Liver (tissue), 3 donors: Measurements from ENCODE around the gene NOS1AP.

Source experiments
- ATF3 ChIP-seq: IDR thresholded peaks from 2 replicates; pipeline ENCODE4 v1.6.1; 2016; ENCODE audit warnings: antibody characterized with exemption
- CTCF ChIP-seq: fragments of 150-350 bp; IDR thresholded peaks from 2 replicates; pipeline ENCODE4 v1.5.1; 2017; ENCODE audit warnings: improper control_type of control experiment, low read depth, low read length; ENCODE audit not compliant: missing input control
- EGR1 ChIP-seq, 2 donors: IDR thresholded peaks; 2 replicates each; pipeline ENCODE4 v1.6.1; 2016 to 2018; ENCODE audit warnings: antibody characterized with exemption in 2 of 2, low read depth in 2 of 2
- HNF4A ChIP-seq, 2 donors: conservative IDR thresholded peaks; 2 replicates each; pipeline ENCODE4 v1.6.1; 2016; ENCODE audit warnings: antibody characterized with exemption in 2 of 2, mild to moderate bottlenecking in 2 of 2
- HNF4G ChIP-seq: IDR thresholded peaks from 2 replicates; pipeline ENCODE4 v1.6.1; 2016; ENCODE audit warnings: antibody characterized with exemption
- JUND ChIP-seq, 2 donors: IDR thresholded peaks; 2 replicates each; pipeline ENCODE4 v1.6.1; 2016; ENCODE audit warnings: antibody characterized with exemption in 2 of 2
- RAD21 ChIP-seq, 2 donors: IDR thresholded peaks; 2 replicates each; pipeline ENCODE4 v1.6.1; 2016; ENCODE audit warnings: antibody characterized with exemption in 2 of 2, mild to moderate bottlenecking in 2 of 2
- REST ChIP-seq: IDR thresholded peaks from 2 replicates; pipeline ENCODE4 v1.6.1; 2016; ENCODE audit warnings: antibody characterized with exemption, mild to moderate bottlenecking
- SP1 ChIP-seq: IDR thresholded peaks from 2 replicates; pipeline ENCODE4 v1.6.1; 2018; ENCODE audit warnings: antibody characterized with exemption, mild to moderate bottlenecking
- TAF1 ChIP-seq: conservative IDR thresholded peaks from 2 replicates; pipeline ENCODE4 v1.6.1; 2016; ENCODE audit warnings: antibody characterized with exemption, mild to moderate bottlenecking
- YY1 ChIP-seq: IDR thresholded peaks from 2 replicates; pipeline ENCODE4 v1.6.1; 2016; ENCODE audit warnings: antibody characterized with exemption, mild to moderate bottlenecking
- donor health status: healthy.
- donor health status: healthy.

GRCh38 chr1:162108426-162108825 lies 38.9 kb downstream of the NOS1AP start:
- no peak for TF ChIP-seq REST
- peak; percentile 82 for TF ChIP-seq YY1
- no peak for TF ChIP-seq CTCF
- TF ChIP-seq HNF4G, result no peak
- no peak for TF ChIP-seq SP1
- TF ChIP-seq JUND (IDR thresholded peaks at IDR 0.05), result no peak
- TF ChIP-seq ATF3, result no peak
- TF ChIP-seq HNF4A (conservative IDR thresholded peaks at IDR 0.05), result peak in 1 of 2 donors; percentile 19
- no peak for TF ChIP-seq EGR1 (IDR thresholded peaks at IDR 0.05; ENCODE audit: low read depth in 2 of 2)
- no peak for TF ChIP-seq TAF1
- peak in 1 of 2 donors; percentile 17 for TF ChIP-seq RAD21 (IDR thresholded peaks at IDR 0.05)
